Measurements from ENCODE around the gene SS18L1.
"Not testable (repeated sequence)": the region's sequence is repeated elsewhere in the genome, so short reads cannot be mapped to it uniquely, and the experiment has no call there.

The SS18L1 gene

GRCh38 chr20:62138204-62138543 is 5.4 kb upstream of the SS18L1 start:
- DNase-seq, result no peak

GRCh38 chr20:62138912-62139311 is 4.7 kb upstream of the SS18L1 start:
- no peak for DNase-seq

- no peak for DNase-seq
Measured at GRCh38 chr20:62139636-62140035, 3.9 kb upstream of the SS18L1 start.

- DNase-seq, result no peak
Measured at GRCh38 chr20:62141043-62141396, 2.5 kb upstream of the SS18L1 start.

GRCh38 chr20:62141397-62142251 is 1.9 kb upstream of the SS18L1 start:
- DNase-seq, result peak; percentile 42

GRCh38 chr20:62142252-62143080 is 1.1 kb upstream of the SS18L1 start:
- peak; percentile 39 for DNase-seq

GRCh38 chr20:62143957-62144825 is 622 bp downstream of the SS18L1 start:
- DNase-seq, result peak; percentile 70

- DNase-seq, result no peak
Measured at GRCh38 chr20:62145688-62146018, 2.1 kb downstream of the SS18L1 start.

- DNase-seq, result no peak
Measured at GRCh38 chr20:62146019-62146755, 2.6 kb downstream of the SS18L1 start.

- no peak for DNase-seq
Measured at GRCh38 chr20:62147125-62147524, 3.6 kb downstream of the SS18L1 start.

- no peak for DNase-seq
Measured at GRCh38 chr20:62147528-62147927, 4.0 kb downstream of the SS18L1 start.

- DNase-seq, result not testable (repeated sequence)
Measured at GRCh38 chr20:62148383-62148782, 4.8 kb downstream of the SS18L1 start.

GRCh38 chr20:62148908-62149314 is 5.3 kb downstream of the SS18L1 start:
- no peak for DNase-seq

GRCh38 chr20:62149532-62150309 is 6.2 kb downstream of the SS18L1 start:
- DNase-seq, result no peak

- DNase-seq, result no peak
Measured at GRCh38 chr20:62150310-62150575, 6.7 kb downstream of the SS18L1 start.

GRCh38 chr20:62151225-62151624 is 7.7 kb downstream of the SS18L1 start:
- no peak for DNase-seq

GRCh38 chr20:62151835-62152364 is 8.3 kb downstream of the SS18L1 start:
- DNase-seq, result no peak

- no peak for DNase-seq
Measured at GRCh38 chr20:62155428-62156253, 12.1 kb downstream of the SS18L1 start.

GRCh38 chr20:62156254-62156556 is 12.6 kb downstream of the SS18L1 start:
- no peak for DNase-seq

GRCh38 chr20:62156592-62157386 is 13.2 kb downstream of the SS18L1 start:
- DNase-seq, result peak; percentile 44
